ENCODE results near the gene RTN4R. TPM values are rescaled to one million over a fixed set of nuclear protein-coding genes. Genes with fewer than 3 reads are reported as not detected.

RTN4R gene
- 13.0 and 21.7 TPM in 2 replicates for total RNA-seq

DNA sequence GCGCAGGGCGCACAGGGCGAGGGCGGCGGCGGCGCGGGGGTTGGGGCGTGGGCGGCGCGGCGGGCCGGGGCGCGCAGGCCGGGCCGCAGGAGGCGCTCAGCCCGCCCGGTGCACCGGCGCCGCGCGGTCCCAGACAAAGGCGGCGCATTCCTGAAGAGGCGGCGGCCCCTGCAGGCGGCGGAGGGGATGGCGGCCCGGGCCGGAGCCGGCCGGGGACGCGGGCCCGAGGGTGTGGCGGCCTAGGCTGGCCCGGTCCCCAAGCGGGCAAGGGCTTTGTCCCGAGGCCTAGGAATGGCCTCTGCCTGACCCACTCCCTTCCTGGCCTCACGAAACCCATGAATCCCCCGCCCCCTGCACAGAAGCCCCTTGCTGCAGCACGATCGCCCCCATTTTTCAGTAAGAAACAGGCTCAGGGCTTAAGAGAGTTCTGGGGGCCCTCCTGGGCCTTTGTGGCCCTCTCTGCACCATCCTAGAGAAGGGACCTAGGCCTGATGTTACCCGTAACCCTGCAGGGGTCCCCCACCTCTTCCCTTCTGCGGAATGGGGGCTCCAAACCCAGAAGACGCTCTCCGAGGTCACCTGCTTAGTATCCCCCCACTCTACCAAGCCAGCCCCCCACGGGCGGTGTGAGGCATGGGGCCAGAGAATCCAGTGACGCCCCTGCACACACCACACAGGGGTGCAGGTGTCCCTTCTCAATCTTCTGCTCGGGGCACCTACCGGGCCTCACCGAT lies at the start of gene RTN4R:
Gene RTN4R (minus strand): TSS at position 40 of the 734 bp plus-strand sequence. CDS start 226 bp downstream, outside the sequence.

Other genes with a start within 250 kb of the RTN4R start
- 21.8 and 23.6 TPM in 2 replicates for gene TANGO2, start 247.2 kb downstream of the RTN4R start, total RNA-seq
- gene DGCR8, start 188.1 kb downstream of the RTN4R start, total RNA-seq, result 18.1 and 20.2 TPM in 2 replicates
- 149 and 754 TPM in 2 replicates for gene RANBP1, start 152.2 kb downstream of the RTN4R start, total RNA-seq
- gene TRMT2A, start 151.1 kb downstream of the RTN4R start, total RNA-seq, result 27.4 and 43.5 TPM in 2 replicates
- 37.8 and 46.1 TPM in 2 replicates for gene ZDHHC8, start 136.5 kb downstream of the RTN4R start, total RNA-seq
- 0.25 TPM in 1 of 2 replicates, not detected in the other for gene CCDC188, start 117.3 kb downstream of the RTN4R start, total RNA-seq
- 63.7 and 77.6 TPM in 2 replicates for gene DGCR6L, start 51.7 kb upstream of the RTN4R start, total RNA-seq
- 11.2 and 20.5 TPM in 2 replicates for gene ZNF74, start 125.8 kb upstream of the RTN4R start, total RNA-seq
- gene SCARF2, start 169.5 kb upstream of the RTN4R start, total RNA-seq, result 19.4 and 38.8 TPM in 2 replicates
- gene KLHL22, start 227.5 kb upstream of the RTN4R start, total RNA-seq, result 22.3 and 35.7 TPM in 2 replicates
- gene MED15, start 239.3 kb upstream of the RTN4R start, total RNA-seq, result 73.5 and 89.2 TPM in 2 replicates